GM10847 (cell line): ENCODE measurements around the gene CORO1C.

Experiments used
- POLR2A ChIP-seq: IDR thresholded peaks from 2 replicates; pipeline ENCODE4 v1.6.1; 2011; ENCODE audit not compliant: insufficient read length; ENCODE audit errors: extremely low read depth

Gene CORO1C

GRCh38 chr12:108720757-108721514 lies 10.4 kb downstream of the CORO1C start:
- TF ChIP-seq POLR2A = no peak

GRCh38 chr12:108717243-108717642 lies 14.1 kb downstream of the CORO1C start:
- TF ChIP-seq POLR2A = no peak

- TF ChIP-seq POLR2A = no peak
These were observed 16.5 kb downstream of the CORO1C start for GRCh38 chr12:108714866-108715265.

DNA sequence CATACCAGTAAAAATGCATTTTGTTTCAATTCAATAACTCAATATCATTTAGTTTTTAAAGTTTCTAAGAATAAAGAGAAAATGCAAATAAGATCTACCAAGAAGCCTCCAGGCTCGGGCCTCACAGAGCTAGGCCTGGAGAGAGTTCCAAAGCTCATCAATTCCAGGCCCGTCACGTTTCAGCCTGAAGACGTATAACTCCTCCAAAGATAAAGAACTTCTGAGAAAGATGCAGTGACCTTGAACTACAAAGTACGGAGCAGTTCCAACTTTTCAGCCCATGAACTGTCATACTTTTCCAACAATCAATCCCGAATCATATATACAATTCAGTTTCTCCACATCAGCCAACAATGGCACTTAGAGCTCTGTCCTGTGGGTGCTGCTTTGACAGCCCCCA lies 17.8 kb downstream of the CORO1C start:
- no peak for TF ChIP-seq POLR2A

DNA sequence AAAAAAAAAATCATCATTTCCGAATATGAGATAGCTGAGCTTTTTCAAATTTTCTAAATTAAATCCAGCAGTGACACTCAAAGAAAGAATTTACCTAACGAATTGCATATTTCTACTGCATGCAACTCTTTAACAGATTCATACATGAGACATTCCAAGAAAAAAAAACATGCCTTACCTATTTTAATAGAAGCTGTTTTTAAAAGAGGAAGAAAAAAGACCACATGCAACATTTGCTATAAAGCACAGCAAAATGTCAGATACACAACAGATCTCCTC lies 18.5 kb downstream of the CORO1C start:
- no peak for TF ChIP-seq POLR2A

GRCh38 chr12:108712165-108712924 lies 19.0 kb downstream of the CORO1C start:
- no peak for TF ChIP-seq POLR2A

GRCh38 chr12:108711489-108712164 lies 19.7 kb downstream of the CORO1C start:
- no peak for TF ChIP-seq POLR2A

GRCh38 chr12:108709697-108710096 lies 21.6 kb downstream of the CORO1C start:
- TF ChIP-seq POLR2A = no peak

DNA sequence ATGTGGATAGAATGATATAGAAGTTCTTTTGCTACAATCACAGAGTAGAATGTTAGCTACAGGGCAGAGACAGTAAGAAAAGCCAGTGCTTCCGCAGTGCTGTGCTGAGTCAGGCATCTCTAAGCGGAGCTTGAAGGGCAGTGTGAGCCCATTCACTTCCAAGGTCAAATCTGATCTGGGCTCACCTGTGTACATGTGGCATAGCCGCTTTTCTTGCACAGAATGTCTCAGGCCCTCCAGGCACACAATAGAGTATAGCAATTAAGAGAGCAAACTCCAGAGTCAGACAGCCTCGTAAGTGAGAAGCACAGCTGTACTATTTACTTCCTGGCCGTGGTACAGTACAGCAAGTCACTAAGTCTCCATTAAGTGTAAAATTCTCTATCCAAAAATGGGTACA lies 26.8 kb downstream of the CORO1C start:
- TF ChIP-seq POLR2A = no peak

- no peak for TF ChIP-seq POLR2A
These were observed 28.6 kb downstream of the CORO1C start for GRCh38 chr12:108702595-108703320.

GRCh38 chr12:108701779-108702441 lies 29.4 kb downstream of the CORO1C start:
- no peak for TF ChIP-seq POLR2A

DNA sequence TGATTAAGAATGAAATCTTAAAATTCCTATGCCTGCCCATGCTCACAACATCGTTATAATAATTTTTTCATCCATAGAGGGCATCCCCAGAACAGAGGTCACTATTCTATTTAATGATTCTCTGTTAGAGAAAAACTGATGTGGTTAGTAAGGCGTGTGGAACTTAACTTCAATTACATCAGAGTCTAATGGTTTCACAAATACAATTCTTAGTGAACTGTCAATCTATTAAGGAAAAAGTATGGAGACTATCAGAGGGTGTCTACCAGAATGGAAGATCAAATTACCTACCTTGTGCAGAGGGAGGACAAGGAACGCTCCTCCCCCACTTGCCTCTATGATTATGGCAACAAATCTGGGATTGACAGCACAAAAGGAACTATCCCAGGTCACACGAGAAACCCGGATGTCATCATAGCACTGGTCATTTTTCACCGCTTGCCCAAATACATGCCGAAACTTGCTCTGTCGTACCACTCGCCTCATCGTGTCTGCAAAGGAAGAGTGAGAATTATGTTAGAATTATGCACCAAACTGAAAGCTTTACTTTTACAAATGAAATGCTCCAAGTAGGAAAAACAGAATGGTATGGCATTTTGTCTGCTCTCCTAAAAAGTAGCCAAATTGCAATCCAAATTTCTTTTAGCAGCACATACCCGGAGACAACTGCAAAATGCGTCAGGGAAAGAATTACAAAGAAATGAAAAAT lies 30.3 kb downstream of the CORO1C start:
- no peak for TF ChIP-seq POLR2A

DNA sequence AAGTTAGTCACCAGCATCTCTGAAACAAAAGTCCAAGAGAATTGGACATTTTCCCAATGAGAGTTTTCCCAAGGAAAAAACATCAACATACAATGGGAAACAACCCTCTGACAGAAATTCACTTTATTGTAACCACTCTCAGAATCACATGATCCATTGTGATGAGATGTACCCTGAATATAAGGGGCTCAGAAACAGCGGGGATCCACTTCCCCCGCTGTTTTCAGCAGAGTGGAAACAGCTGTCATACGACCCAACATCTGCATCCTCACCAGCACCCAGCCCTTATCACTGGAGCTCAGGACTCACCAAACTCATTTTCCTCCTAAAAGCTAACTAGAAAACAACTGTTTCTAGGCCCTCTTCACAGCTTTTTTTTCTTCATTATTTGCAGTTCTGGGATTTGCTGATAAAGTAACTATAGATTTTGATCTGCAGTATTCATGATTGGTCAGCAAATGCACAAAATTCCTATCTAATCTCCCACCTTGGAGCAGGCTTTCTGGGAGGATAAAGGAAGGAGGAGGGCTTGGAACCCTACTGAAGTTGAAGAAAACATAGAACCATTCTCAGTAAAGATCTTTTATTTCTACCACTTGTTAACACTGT lies 31.3 kb downstream of the CORO1C start:
- no peak for TF ChIP-seq POLR2A

GRCh38 chr12:108697905-108698304 lies 33.4 kb downstream of the CORO1C start:
- TF ChIP-seq POLR2A = no peak
